Measurements from ENCODE around the gene TPM2. TPM values are rescaled to one million over a fixed set of nuclear protein-coding genes. Genes with fewer than 3 reads are reported as not detected.

Gene TPM2
- total RNA-seq, 1 donor from 2014 or later: 515 TPM

GRCh38 chr9:35686222-35687203, 3.2 kb downstream of the TPM2 start:
- Mint-ChIP-seq H3K27me3 (ENCODE audit: unreplicated experiment) (no peaks in the 10 kb centered on the region), H3K36me3 (ENCODE audit: unreplicated experiment) (peaks cover 32% of the 10 kb centered on the region), H3K4me3 (ENCODE audit: unreplicated experiment) (peak overlapping the region; percentile 57), H3K4me1 (ENCODE audit: unreplicated experiment) (peaks cover 77% of the 10 kb centered on the region), H3K9me3 (ENCODE audit: unreplicated experiment) (no peaks in the 10 kb centered on the region), H3K27ac (ENCODE audit: unreplicated experiment) (peak overlapping the region; percentile 96)
- DNase-seq (ENCODE audit: extremely low spot score, unreplicated experiment): peak; percentile 89
- TF ChIP-seq CTCF (IDR thresholded peaks at IDR 0.05): no peak

GRCh38 chr9:35685506-35685905, 4.2 kb downstream of the TPM2 start:
- no peak for TF ChIP-seq CTCF (IDR thresholded peaks at IDR 0.05)
- Mint-ChIP-seq H3K36me3 (ENCODE audit: unreplicated experiment) (peaks cover 32% of the 10 kb centered on the region), H3K4me1 (ENCODE audit: unreplicated experiment) (peaks cover 75% of the 10 kb centered on the region), H3K27ac (ENCODE audit: unreplicated experiment) (peak overlapping the region; percentile 54), H3K9me3 (ENCODE audit: unreplicated experiment) (no peaks in the 10 kb centered on the region), H3K4me3 (ENCODE audit: unreplicated experiment) (no peak overlapping the region), H3K27me3 (ENCODE audit: unreplicated experiment) (no peaks in the 10 kb centered on the region)
- no peak for DNase-seq (ENCODE audit: extremely low spot score, unreplicated experiment)

- TF ChIP-seq CTCF (IDR thresholded peaks at IDR 0.05): no peak
- H3K27me3 Mint-ChIP-seq (ENCODE audit: unreplicated experiment): no peaks in the 10 kb centered on the region
- no peak for DNase-seq (ENCODE audit: extremely low spot score, unreplicated experiment)
- H3K9me3 Mint-ChIP-seq (ENCODE audit: unreplicated experiment): no peaks in the 10 kb centered on the region
- H3K36me3 Mint-ChIP-seq (ENCODE audit: unreplicated experiment): peaks cover 32% of the 10 kb centered on the region
- peaks cover 81% of the 10 kb centered on the region for H3K4me1 Mint-ChIP-seq (ENCODE audit: unreplicated experiment)
- H3K4me3 Mint-ChIP-seq (ENCODE audit: unreplicated experiment): no peak overlapping the region
- H3K27ac Mint-ChIP-seq (ENCODE audit: unreplicated experiment): peak overlapping the region; percentile 40
Observed at GRCh38 chr9:35684921-35685320, 4.8 kb downstream of the TPM2 start.

GRCh38 chr9:35683323-35683722, 6.4 kb downstream of the TPM2 start:
- Mint-ChIP-seq H3K9me3 (ENCODE audit: unreplicated experiment) (no peaks in the 10 kb centered on the region), H3K27ac (ENCODE audit: unreplicated experiment) (peak overlapping the region; percentile 54), H3K4me1 (ENCODE audit: unreplicated experiment) (peaks cover 83% of the 10 kb centered on the region), H3K27me3 (ENCODE audit: unreplicated experiment) (no peaks in the 10 kb centered on the region), H3K4me3 (ENCODE audit: unreplicated experiment) (no peak overlapping the region), H3K36me3 (ENCODE audit: unreplicated experiment) (peaks cover 32% of the 10 kb centered on the region)
- TF ChIP-seq CTCF (IDR thresholded peaks at IDR 0.05): no peak
- no peak for DNase-seq (ENCODE audit: extremely low spot score, unreplicated experiment)

GRCh38 chr9:35682520-35683315, 7.0 kb downstream of the TPM2 start:
- Mint-ChIP-seq H3K4me1 (ENCODE audit: unreplicated experiment) (peaks cover 84% of the 10 kb centered on the region), H3K27ac (ENCODE audit: unreplicated experiment) (peak overlapping the region; percentile 54), H3K36me3 (ENCODE audit: unreplicated experiment) (peaks cover 32% of the 10 kb centered on the region), H3K27me3 (ENCODE audit: unreplicated experiment) (no peaks in the 10 kb centered on the region), H3K4me3 (ENCODE audit: unreplicated experiment) (no peak overlapping the region), H3K9me3 (ENCODE audit: unreplicated experiment) (no peaks in the 10 kb centered on the region)
- TF ChIP-seq CTCF (IDR thresholded peaks at IDR 0.05): no peak
- no peak for DNase-seq (ENCODE audit: extremely low spot score, unreplicated experiment)

Measured in osteocyte (in vitro differentiated cells).